ENCODE measurements around the gene AKR1D1. TPM values are rescaled to one million over a fixed set of nuclear protein-coding genes. Genes with fewer than 3 reads are reported as not detected.
"Not testable (repeated sequence)": the region's sequence is repeated elsewhere in the genome, so short reads cannot be mapped to it uniquely, and the experiment has no call there.

AKR1D1 gene
- total RNA-seq, 2 donors from 2014 or later: not detected

- no peak for DNase-seq (ENCODE audit: low spot score)
- intact Hi-C loops (cut with DNase I): no loop called here
Observed at GRCh38 chr7:138067774-138068173, 8.5 kb upstream of the AKR1D1 start.

GRCh38 chr7:138070908-138071307 lies 5.4 kb upstream of the AKR1D1 start:
- intact Hi-C loops (cut with DNase I): no loop called here

GRCh38 chr7:138072726-138073125 lies 3.5 kb upstream of the AKR1D1 start:
- intact Hi-C loops (cut with DNase I): no loop called here
- DNase-seq (ENCODE audit: low spot score): no peak

More at GRCh38 chr7:138070908-138071307, 5.4 kb upstream of the AKR1D1 start:
- DNase-seq (ENCODE audit: low spot score): no peak

DNA sequence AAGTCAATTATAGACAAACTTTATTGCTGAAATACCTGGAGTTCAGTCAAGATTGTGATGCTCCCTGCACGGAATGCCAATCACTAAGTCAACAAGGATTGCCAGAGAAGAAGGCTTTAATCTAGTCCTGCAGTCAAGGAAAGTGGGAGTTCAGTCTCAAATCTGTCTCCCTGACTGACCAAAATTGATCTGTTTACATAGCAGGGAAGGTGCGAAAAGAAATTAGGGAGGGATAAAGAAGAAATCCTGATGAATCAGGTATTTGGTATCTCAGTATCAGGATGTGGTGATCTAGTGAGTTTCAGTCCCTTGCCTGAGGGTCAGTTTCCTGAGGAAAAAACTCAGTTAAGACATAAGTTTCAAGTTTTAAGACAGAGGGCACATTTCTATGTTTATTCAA lies 2.1 kb upstream of the AKR1D1 start:
- no peak for DNase-seq (ENCODE audit: low spot score)
- intact Hi-C loops (cut with DNase I): no loop called here

DNA sequence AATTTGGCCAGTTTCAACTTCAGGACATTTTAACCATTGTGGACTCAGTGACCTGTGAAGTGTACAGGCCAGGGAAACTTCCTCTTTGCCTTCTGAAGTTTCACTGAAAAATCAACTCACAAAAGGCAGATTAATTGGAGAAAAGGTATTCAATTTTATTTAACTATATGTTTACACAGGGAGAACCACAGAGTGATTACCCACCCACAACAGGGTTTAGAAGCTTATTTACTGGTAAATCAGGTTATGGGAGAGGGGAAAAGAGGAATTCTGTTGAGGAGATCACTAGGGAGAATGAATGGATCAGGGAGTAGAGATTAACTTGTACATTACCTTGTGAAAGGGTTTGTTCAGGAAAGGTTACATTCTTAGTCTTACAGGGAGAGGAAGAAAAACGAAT lies 1.7 kb upstream of the AKR1D1 start:
- intact Hi-C loops (cut with DNase I): no loop called here
- no peak for DNase-seq (ENCODE audit: low spot score)

GRCh38 chr7:138075350-138075749 lies 909 bp upstream of the AKR1D1 start:
- intact Hi-C loops (cut with DNase I): no loop called here
- DNase-seq (ENCODE audit: low spot score): no peak

GRCh38 chr7:138075786-138076185 lies 473 bp upstream of the AKR1D1 start:
- intact Hi-C loops (cut with DNase I); DNase-seq (ENCODE audit: low spot score): not testable (repeated sequence)

DNA sequence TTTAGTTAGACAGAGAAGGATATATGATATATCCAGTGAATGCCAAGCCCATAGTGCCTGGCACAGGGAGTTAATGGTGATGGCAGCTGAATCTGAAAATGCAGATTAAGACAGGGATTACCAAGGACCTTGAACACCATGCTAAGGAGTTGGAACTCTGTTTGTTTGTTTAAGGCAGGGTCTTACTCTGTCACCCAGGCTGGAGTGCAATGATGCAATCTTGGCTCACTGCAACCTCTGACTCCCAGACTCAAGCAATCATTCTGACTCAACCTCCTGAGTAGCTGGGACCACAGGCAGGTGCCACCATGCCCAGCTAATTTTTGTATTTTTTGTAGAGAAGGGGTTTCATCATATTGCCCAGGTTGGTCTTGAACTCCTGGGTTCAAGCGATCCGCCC lies 1.6 kb downstream of the AKR1D1 start:
- DNase-seq (ENCODE audit: low spot score): no peak
- intact Hi-C loops (cut with DNase I): no loop called here

DNA sequence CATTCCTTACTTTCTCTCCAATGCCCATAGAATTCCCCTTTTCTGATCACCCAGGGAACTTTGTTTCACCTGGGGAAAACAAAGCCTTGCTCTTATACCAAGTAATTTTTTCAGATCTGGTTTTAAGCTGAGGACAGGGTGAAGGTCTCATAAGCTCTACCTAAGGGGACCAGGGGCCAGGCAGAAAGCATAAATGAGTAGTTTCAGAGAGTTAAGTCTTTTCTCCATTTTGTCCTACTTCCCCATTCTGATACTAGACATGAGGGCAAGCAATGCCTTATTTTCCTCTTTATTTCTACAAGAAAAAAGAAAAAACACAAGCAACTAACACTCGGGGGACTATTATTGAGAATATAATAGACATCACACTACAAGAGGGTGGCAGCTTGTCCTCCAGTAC lies 2.9 kb downstream of the AKR1D1 start:
- intact Hi-C loops (cut with DNase I): no loop called here
- no peak for DNase-seq (ENCODE audit: low spot score)

- intact Hi-C loops (cut with DNase I): no loop called here
- DNase-seq (ENCODE audit: low spot score): no peak
Observed at GRCh38 chr7:138081868-138082267, 5.6 kb downstream of the AKR1D1 start.

- intact Hi-C loops (cut with DNase I): no loop called here
- DNase-seq (ENCODE audit: low spot score): no peak
Observed at GRCh38 chr7:138083859-138084258, 7.6 kb downstream of the AKR1D1 start.

DNA sequence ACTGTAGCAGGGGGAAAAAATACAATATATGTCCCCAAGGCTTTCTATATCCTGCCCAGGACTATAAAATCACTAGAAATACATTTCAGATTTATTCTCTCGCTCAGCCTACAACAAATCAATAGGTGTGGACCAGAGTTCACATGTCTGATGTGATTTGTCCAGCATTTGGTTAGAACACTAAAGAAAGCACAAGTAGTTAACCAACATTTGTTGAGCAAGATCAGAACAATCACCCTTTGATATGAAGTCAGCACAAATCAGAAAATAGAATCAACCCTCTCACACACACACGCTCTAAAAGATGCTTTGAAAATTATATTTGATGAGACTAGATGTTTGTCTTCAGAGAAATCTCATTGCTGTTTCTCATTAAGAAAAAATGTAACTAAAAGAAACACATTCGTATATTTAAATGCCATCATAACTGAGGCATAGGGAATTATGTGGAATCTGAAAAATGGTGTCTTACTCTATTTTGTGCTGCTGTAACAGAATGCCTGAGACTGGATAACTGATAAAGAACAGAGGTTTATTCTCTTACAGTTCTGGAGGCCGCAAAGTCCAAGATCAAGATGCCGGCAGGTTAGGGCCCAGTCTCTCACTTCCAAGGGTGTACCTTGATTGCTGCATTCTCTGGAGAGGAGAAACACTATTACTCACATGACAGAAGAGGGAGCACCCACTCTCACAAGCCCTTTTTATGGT lies 10.5 kb downstream of the AKR1D1 start:
- DNase-seq (ENCODE audit: low spot score): no peak
- intact Hi-C loops (cut with DNase I): no loop called here

GRCh38 chr7:138089080-138089901 lies 13.0 kb downstream of the AKR1D1 start:
- no peak for DNase-seq (ENCODE audit: low spot score)
- intact Hi-C loops (cut with DNase I): no loop called here

GRCh38 chr7:138091032-138091431 lies 14.8 kb downstream of the AKR1D1 start:
- DNase-seq (ENCODE audit: low spot score): no peak
- intact Hi-C loops (cut with DNase I): no loop called here

- intact Hi-C loops (cut with DNase I); DNase-seq (ENCODE audit: low spot score): not testable (repeated sequence)
Observed at GRCh38 chr7:138091840-138092239, 15.6 kb downstream of the AKR1D1 start.

DNA sequence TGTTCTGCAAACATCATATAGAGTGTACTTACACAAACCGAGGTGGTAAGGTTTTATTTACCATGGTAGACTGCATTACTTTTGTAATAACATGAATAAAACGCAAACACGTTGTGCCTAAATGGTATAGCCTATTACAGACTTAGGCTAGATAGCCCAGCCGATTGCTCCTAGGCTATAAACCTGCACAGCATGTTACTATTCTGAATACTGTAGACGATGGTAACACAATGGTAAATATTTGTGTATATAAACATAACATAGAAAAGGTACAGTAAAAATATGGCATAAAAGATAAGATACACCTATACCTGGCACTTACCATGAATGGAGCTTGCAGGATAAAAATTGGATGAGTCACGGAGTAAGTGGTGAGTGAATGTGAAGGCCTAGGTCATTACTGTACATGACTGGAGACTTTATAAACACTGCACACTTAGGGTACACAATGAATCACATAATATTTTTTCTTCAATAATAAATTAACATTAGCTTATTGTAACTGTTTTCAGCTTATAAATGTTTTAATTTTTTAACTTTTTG lies 16.3 kb downstream of the AKR1D1 start:
- no peak for DNase-seq (ENCODE audit: low spot score)

DNA sequence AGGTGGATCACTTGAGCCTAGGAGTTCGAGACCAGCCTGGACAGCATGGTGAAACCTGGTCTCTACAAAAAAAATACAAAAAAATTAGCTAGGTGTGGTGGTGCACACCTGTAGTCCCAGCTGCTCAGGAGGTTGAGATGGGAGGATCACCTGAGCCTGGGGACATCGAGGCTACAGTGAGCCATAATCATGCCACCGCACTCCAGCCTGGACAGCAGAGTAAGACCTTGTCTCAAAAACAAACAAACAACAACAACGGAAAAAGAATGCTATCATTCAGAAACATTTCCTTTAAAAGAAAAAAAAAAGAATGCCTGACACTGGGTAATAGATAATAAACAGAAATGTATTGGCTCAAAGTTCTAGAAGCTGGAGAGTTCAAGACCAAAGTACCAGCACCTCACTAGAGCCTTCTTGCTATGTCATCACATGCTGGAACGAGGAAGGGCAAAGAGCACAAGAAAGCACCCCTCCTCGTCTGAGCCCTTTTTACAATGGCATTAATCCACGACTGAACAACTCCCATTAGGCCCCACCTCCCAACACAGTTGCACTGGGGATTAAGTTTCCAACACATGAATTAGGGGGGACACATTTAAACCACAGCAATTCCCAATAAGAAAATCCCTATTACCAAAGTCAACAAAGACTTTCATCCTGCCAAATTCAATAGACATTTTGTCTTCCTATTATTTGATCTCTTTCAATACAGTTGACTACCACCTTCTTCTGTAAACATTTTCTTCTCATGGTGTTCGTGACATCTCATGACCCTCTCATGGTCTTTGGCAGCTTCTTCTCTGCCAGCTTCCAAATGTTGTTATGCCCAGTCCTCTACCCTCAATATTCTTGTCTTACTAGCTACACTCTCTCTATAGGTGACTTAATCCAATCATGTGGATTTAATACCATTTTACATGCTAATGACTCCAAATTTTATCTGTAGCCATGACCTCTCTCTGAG lies 20.0 kb downstream of the AKR1D1 start:
- intact Hi-C loops (cut with DNase I): no loop called here
- DNase-seq (ENCODE audit: low spot score): no peak

More for the DNA sequence above, 16.3 kb downstream of the AKR1D1 start:
- intact Hi-C loops (cut with DNase I): no loop called here

DNA sequence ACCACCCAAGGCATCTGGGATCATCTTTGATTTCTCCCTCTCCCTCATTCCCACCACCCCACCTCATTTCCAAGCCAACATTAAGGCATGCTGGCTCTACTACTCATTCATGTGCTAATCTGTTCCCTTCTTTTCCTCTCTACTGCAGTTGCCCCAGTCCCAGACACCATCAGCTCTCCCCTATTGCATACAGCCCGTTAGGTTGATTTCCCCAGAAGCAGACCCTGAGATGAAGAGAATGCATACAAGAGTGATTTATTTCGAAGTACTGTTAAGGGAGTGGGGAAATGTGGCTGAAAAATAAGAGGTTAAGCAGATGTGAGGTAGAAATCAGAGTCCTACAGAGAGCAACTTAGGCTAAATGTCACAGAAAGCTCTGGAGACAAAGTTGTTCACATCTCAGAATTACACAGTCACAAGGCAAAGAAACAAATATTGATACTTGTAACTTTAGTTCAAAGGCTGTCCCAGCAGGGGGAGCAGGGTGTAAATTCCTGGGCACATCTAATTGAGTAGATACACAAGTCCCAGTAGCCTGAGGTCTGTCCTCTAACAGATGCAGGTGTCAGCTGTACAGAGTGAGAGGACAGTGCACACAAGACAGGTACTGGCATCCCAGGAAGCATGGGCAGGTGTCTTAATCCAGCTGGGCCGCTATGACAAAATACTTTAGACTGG lies 20.9 kb downstream of the AKR1D1 start:
- intact Hi-C loops (cut with DNase I): no loop called here
- DNase-seq (ENCODE audit: low spot score): no peak

DNA sequence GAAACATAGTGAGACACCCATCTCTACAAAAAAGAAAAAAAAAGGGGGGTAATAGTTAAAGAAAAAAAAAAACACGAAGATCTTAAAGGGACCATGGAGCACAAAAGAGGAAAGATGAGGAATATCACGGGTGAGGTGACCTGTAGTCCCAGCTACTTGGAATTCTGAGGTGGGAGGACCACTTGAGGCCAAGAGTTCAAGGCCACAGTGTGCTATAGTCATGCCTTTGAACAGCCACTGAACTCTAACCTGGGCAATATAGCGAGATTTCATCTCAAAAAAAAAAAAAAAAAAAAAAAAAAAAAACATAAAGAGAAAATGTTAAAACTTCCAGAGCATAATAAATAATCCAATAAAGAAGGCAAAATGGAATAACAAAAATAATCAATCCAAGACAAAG lies 23.6 kb downstream of the AKR1D1 start:
- intact Hi-C loops (cut with DNase I): no loop called here
- no peak for DNase-seq (ENCODE audit: low spot score)
